Central memory CD8-positive, alpha-beta T cell (primary cell): ENCODE data around the gene MBOAT2.

ENCODE experiments used
- ATAC-seq: fragments of 150-1000 bp; cut with Tn5 transposase; replicated peaks from 2 replicates; pipeline ENCODE4 v1.10.0; 2022; ENCODE audit warnings: mild to moderate bottlenecking, moderate FRiP score, moderate number of reproducible peaks; ENCODE audit not compliant: poor library complexity, severe bottlenecking; ENCODE audit errors: extremely low read depth
- DNase-seq, 2 donors: peaks; one replicate each; pipeline ENCODE4 v3.0.0; 2021; ENCODE audit warnings: low spot score in 2 of 2
- H3K27ac Mint-ChIP-seq: one replicate; pipeline ENCODE4 v1.8.0; 2022; ENCODE audit warnings: low read depth, mild to moderate bottlenecking, moderate library complexity, mixed read lengths
- H3K27me3 Mint-ChIP-seq: one replicate; pipeline ENCODE4 v1.8.0; 2022; ENCODE audit warnings: mixed read lengths
- H3K36me3 Mint-ChIP-seq: one replicate; pipeline ENCODE4 v1.8.0; 2022; ENCODE audit warnings: mild to moderate bottlenecking, moderate library complexity, mixed read lengths; ENCODE audit not compliant: insufficient read depth
- H3K4me1 Mint-ChIP-seq: one replicate; pipeline ENCODE4 v1.8.0; 2022; ENCODE audit warnings: mixed read lengths
- H3K4me3 Mint-ChIP-seq: one replicate; pipeline ENCODE4 v1.8.0; 2022; ENCODE audit warnings: mild to moderate bottlenecking, moderate library complexity, mixed read lengths
- H3K9me3 Mint-ChIP-seq: one replicate; pipeline ENCODE4 v1.8.0; 2022; ENCODE audit warnings: mixed read lengths

The MBOAT2 gene

GRCh38 chr2:9008951-9009664 is 5.6 kb upstream of the MBOAT2 start:
- no peaks in the 10 kb centered on the region for H3K4me1 Mint-ChIP-seq
- H3K9me3 Mint-ChIP-seq: no peaks in the 10 kb centered on the region
- peaks cover 5% of the 10 kb centered on the region for H3K36me3 Mint-ChIP-seq
- DNase-seq (no peak), ATAC-seq (no peak)
- no peak overlapping the region for H3K27ac Mint-ChIP-seq
- H3K27me3 Mint-ChIP-seq: peaks cover 16% of the 10 kb centered on the region
- H3K4me3 Mint-ChIP-seq: no peak overlapping the region

GRCh38 chr2:9006368-9006767 is 2.9 kb upstream of the MBOAT2 start:
- Mint-ChIP-seq H3K36me3 (peaks cover 5% of the 10 kb centered on the region), H3K27me3 (no peaks in the 10 kb centered on the region), H3K4me3 (no peak overlapping the region), H3K4me1 (peaks cover 5% of the 10 kb centered on the region), H3K9me3 (no peaks in the 10 kb centered on the region), H3K27ac (no peak overlapping the region)
- DNase-seq (no peak), ATAC-seq (no peak)

GRCh38 chr2:9004338-9005204 is 1.1 kb upstream of the MBOAT2 start:
- Mint-ChIP-seq H3K4me3 (peak overlapping the region; percentile 77), H3K27me3 (no peaks in the 10 kb centered on the region), H3K9me3 (no peaks in the 10 kb centered on the region), H3K4me1 (peaks cover 10% of the 10 kb centered on the region), H3K27ac (no peak overlapping the region), H3K36me3 (peaks cover 5% of the 10 kb centered on the region)
- no peak for DNase-seq
- ATAC-seq: peak; percentile 21

- ATAC-seq (no peak), DNase-seq (no peak)
- no peaks in the 10 kb centered on the region for H3K27me3 Mint-ChIP-seq
- peaks cover 5% of the 10 kb centered on the region for H3K36me3 Mint-ChIP-seq
- H3K4me3 Mint-ChIP-seq: no peak overlapping the region
- no peak overlapping the region for H3K27ac Mint-ChIP-seq
- peaks cover 10% of the 10 kb centered on the region for H3K4me1 Mint-ChIP-seq
- H3K9me3 Mint-ChIP-seq: no peaks in the 10 kb centered on the region
Measured at GRCh38 chr2:9003366-9003615, 193 bp downstream of the MBOAT2 start.

GRCh38 chr2:9002637-9003365 is 683 bp downstream of the MBOAT2 start:
- Mint-ChIP-seq H3K4me3 (peak overlapping the region; percentile 62), H3K36me3 (peaks cover 5% of the 10 kb centered on the region), H3K9me3 (no peaks in the 10 kb centered on the region), H3K4me1 (peaks cover 10% of the 10 kb centered on the region), H3K27ac (no peak overlapping the region), H3K27me3 (no peaks in the 10 kb centered on the region)
- no peak for DNase-seq
- no peak for ATAC-seq

- no peak for DNase-seq
- Mint-ChIP-seq H3K4me1 (peaks cover 10% of the 10 kb centered on the region), H3K9me3 (no peaks in the 10 kb centered on the region), H3K4me3 (peak overlapping the region; percentile 62), H3K36me3 (peaks cover 5% of the 10 kb centered on the region), H3K27ac (no peak overlapping the region), H3K27me3 (no peaks in the 10 kb centered on the region)
- no peak for ATAC-seq
Measured at GRCh38 chr2:9002313-9002636, 1.2 kb downstream of the MBOAT2 start.

- peaks cover 10% of the 10 kb centered on the region for H3K4me1 Mint-ChIP-seq
- ATAC-seq (no peak), DNase-seq (no peak)
- H3K9me3 Mint-ChIP-seq: no peaks in the 10 kb centered on the region
- peak overlapping the region; percentile 62 for H3K4me3 Mint-ChIP-seq
- peaks cover 5% of the 10 kb centered on the region for H3K36me3 Mint-ChIP-seq
- H3K27me3 Mint-ChIP-seq: peaks cover 3% of the 10 kb centered on the region
- H3K27ac Mint-ChIP-seq: no peak overlapping the region
Measured at GRCh38 chr2:9001778-9002177, 1.7 kb downstream of the MBOAT2 start.

- ATAC-seq (no peak), DNase-seq (no peak)
- Mint-ChIP-seq H3K4me1 (peaks cover 10% of the 10 kb centered on the region), H3K9me3 (no peaks in the 10 kb centered on the region), H3K27me3 (peaks cover 9% of the 10 kb centered on the region), H3K4me3 (no peak overlapping the region), H3K27ac (no peak overlapping the region), H3K36me3 (peaks cover 5% of the 10 kb centered on the region)
Measured at GRCh38 chr2:9001229-9001628, 2.3 kb downstream of the MBOAT2 start.

GRCh38 chr2:9000442-9000841 is 3.0 kb downstream of the MBOAT2 start:
- no peak overlapping the region for H3K27ac Mint-ChIP-seq
- H3K27me3 Mint-ChIP-seq: peaks cover 12% of the 10 kb centered on the region
- no peak overlapping the region for H3K4me3 Mint-ChIP-seq

GRCh38 chr2:8999797-9000196 is 3.7 kb downstream of the MBOAT2 start:
- H3K27me3 Mint-ChIP-seq: peaks cover 14% of the 10 kb centered on the region
- peaks cover 10% of the 10 kb centered on the region for H3K4me1 Mint-ChIP-seq
- H3K9me3 Mint-ChIP-seq: no peaks in the 10 kb centered on the region
- no peak for DNase-seq
- no peak for ATAC-seq
- H3K36me3 Mint-ChIP-seq: peaks cover 5% of the 10 kb centered on the region
- H3K27ac Mint-ChIP-seq: no peak overlapping the region
- H3K4me3 Mint-ChIP-seq: no peak overlapping the region

More at GRCh38 chr2:9000442-9000841, 3.0 kb downstream of the MBOAT2 start:
- DNase-seq (no peak), ATAC-seq (no peak)
- Mint-ChIP-seq H3K4me1 (peaks cover 10% of the 10 kb centered on the region), H3K36me3 (peaks cover 5% of the 10 kb centered on the region), H3K9me3 (no peaks in the 10 kb centered on the region)

GRCh38 chr2:8999102-8999446 is 4.4 kb downstream of the MBOAT2 start:
- Mint-ChIP-seq H3K36me3 (no peaks in the 10 kb centered on the region), H3K4me3 (no peak overlapping the region), H3K4me1 (peaks cover 10% of the 10 kb centered on the region), H3K27ac (no peak overlapping the region), H3K9me3 (no peaks in the 10 kb centered on the region), H3K27me3 (peaks cover 22% of the 10 kb centered on the region)
- ATAC-seq (no peak), DNase-seq (no peak)

GRCh38 chr2:8998418-8999101 is 4.9 kb downstream of the MBOAT2 start:
- H3K36me3 Mint-ChIP-seq: no peaks in the 10 kb centered on the region
- H3K9me3 Mint-ChIP-seq: no peaks in the 10 kb centered on the region
- no peak for DNase-seq
- ATAC-seq: no peak
- peaks cover 10% of the 10 kb centered on the region for H3K4me1 Mint-ChIP-seq
- H3K27ac Mint-ChIP-seq: no peak overlapping the region
- H3K27me3 Mint-ChIP-seq: peaks cover 27% of the 10 kb centered on the region
- H3K4me3 Mint-ChIP-seq: no peak overlapping the region
